ENCODE results near the gene STX10.
"Not testable (repeated sequence)": the region's sequence is repeated elsewhere in the genome, so short reads cannot be mapped to it uniquely, and the experiment has no call there.

The STX10 gene

DNA sequence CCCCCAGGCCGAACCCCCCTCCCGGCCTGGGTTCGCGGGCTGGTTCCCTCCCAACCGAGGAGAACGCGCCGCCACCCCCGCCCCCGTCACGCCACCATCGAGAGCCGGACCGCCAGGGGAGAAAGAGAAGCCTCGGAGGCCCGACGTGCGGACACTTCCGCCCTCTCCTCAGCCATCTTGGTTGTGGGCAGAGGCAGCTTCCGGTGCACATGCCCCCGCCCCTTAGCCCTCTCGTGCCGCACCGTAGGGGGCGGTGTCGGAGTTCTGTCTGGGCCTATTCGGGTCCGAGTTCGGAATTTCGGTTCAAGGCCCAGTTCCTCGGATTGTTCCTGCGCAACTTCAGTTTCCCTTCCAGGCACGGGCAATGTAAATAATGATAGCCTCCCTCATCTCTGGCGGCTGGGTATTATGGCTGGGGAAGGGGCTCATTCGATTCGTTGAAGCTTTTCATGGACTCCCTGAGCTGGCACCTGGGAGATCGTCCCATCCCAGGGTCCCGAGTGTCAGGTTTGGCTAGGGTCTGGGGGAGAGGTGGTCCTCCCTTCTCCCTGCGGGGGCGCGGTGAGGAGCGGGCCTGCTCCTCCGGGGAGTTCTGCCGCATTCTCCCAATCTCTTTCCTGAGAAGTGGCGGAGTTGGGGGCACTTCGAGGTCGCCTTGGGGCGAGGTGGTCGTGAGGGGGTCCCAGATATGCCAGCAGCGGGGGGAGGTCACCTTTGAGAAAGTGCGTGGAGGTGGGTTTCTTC lies at the start of gene STX10, which contains the start of gene IER2:
TSS of gene STX10 (minus strand) at position 189 of the 744 bp plus-strand sequence. CDS start 202 bp downstream, outside the sequence.
TSS of gene IER2 (plus strand) at position 225 of the 744 bp plus-strand sequence. CDS start 2,776 bp downstream, outside the sequence.
- DNase-seq: peak; percentile 73

- DNase-seq: no peak
These were observed 48.5 kb upstream of the STX10 start for GRCh38 chr19:13198634-13199033.

DNA sequence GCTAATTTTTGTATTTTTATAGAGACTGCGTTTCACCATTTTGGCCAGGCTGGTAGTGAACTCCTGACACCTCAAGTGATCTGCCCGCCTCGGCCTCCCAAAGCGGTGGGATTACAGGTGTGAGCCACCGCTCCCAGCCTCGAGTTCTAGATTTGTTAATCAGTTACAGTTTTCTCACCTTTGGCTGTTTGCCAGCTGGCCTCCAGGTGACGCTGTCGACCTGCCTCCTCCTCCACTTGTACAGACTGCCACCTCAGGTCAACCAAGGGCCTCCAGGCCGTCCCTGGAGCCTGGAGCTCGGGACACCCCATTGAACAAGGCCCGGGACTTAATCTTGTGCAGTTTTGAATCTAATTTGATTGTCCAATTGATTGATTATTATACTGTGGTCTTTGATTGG lies 45.5 kb upstream of the STX10 start:
- no peak for DNase-seq

DNA sequence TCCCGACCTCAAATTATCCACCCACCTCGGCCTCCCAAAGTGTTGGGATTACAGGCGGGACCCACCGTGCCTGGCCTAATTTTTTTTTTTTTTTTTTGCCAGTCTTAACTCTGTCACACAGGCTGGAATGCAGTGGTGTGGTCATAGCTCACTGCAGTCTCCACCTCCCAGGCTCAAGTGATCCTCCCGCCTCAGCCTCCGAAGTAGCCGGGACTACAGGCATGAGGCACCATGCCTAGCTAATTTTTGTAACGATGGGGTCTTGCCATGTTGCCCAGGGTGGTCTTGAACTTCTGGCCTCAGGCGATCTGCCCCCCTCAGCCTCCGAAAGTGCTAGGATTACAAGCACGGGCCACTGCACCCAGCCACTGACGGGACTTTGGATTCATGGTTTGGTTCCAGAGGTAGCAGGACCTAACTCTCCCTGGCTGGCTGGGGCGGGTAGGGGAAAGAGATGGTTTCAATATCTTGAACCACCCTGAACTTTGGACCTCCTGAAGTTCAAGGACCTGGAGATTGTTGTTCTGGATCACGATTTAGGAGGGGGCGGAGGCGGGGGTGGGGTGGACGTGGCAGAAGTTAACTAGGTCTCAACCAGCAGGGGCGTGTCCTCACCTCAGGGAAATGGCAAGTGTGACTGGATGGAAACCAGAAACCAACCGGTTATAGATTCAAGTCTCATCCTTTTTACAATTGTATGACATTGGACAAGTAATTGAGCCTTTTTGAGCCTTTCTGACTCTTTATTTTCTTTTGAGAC lies 40.8 kb upstream of the STX10 start:
- no peak for DNase-seq

DNA sequence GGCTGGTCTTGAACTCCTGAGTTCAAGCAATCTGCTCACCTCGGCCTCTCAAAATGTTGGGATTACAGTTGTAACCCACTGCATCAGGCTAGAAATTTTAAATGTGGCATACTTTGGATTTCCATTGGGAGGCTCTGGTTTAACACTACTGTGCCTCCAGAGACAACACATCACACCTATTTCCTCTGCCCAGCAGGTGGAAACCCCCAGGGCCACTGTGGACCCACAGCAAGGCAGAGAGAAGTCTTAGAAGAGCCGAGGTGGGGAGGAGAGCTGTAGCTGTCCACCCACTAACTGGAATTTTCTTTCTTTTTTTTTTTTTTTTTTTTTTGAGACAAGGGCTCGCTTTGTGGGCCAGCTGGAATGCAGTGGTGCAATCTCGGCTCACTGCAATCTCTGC lies 39.4 kb upstream of the STX10 start:
- DNase-seq: no peak

GRCh38 chr19:13187419-13187818 lies 37.2 kb upstream of the STX10 start:
- DNase-seq: no peak

GRCh38 chr19:13186688-13187087 lies 36.5 kb upstream of the STX10 start:
- DNase-seq: not testable (repeated sequence)

GRCh38 chr19:13185763-13186657 lies 35.8 kb upstream of the STX10 start:
- DNase-seq: not testable (repeated sequence)

DNA sequence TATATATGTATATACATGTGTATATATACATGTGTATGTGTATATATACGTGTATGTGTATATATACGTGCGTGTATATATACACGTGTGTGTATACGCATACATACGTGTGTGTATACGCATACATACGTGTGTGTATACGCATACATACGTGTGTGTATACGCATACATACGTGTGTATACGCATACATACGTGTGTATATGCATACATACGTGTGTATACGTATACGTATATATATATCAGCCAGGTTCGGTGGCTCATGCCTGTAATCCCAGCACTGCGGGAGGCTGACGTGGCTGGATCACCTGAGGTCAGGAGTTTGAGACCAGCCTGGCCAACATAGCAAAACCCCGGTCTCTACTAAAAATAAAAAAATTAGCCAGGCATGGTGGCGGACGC lies 34.8 kb upstream of the STX10 start:
- DNase-seq: not testable (repeated sequence)

DNA sequence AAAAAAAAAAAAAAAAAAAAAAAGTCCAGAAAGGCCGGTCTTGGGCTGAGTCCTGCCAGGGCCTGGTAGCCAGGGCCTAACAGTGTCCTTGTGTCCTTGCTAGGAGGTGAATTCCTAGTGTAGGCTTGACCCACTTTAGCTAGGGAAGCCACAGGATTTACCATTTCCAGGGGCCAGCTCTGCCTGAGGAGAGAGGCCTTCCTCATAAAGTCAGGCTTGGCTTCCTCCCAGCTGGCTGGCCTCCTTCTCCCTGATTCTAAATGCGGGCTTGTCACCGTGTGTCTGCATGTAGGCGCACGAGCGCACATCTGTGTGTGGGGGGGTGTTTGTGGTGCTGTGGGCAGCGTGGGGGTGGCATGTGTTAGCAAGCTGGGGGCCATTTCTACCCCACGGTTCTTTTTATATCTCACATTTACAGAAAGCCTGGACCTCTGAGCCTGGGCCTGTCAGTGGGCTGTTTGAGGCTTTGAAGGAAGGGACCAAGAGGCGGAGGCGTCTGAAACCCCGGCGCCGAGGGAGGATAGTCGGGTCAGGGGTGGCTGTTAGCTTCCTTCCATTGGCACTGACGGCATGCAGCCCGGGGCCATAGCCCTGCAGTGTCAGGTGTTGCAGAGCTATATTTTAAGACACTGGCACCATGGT lies 31.7 kb upstream of the STX10 start:
- DNase-seq: no peak

- not testable (repeated sequence) for DNase-seq
These were observed 28.1 kb upstream of the STX10 start for GRCh38 chr19:13178291-13178690.

DNA sequence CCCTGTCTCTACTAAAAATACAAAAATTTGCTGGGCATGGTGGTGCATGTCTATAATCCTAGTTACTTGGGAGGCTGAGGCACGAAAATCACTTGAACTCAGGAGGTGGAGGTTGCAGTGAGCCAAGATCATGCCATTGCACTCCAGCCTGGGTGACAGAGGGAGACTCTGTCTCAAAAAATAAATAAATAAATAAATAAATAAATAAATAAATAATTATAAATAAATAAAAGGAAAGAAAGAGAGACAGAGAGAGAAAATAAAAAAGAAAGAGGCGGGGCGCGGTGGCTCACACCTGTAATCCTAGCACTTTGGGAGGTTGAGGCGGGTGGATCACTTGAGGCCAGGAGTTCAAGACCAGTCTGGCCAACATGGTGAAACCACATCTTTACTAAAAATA lies 27.4 kb upstream of the STX10 start:
- DNase-seq: not testable (repeated sequence)

GRCh38 chr19:13176345-13176744 lies 26.2 kb upstream of the STX10 start:
- no peak for DNase-seq

- DNase-seq: no peak
These were observed 23.1 kb upstream of the STX10 start for GRCh38 chr19:13173139-13173737.

GRCh38 chr19:13172346-13173138 lies 22.4 kb upstream of the STX10 start:
- DNase-seq: no peak

- DNase-seq: no peak
These were observed 21.0 kb upstream of the STX10 start for GRCh38 chr19:13171146-13171545.

DNA sequence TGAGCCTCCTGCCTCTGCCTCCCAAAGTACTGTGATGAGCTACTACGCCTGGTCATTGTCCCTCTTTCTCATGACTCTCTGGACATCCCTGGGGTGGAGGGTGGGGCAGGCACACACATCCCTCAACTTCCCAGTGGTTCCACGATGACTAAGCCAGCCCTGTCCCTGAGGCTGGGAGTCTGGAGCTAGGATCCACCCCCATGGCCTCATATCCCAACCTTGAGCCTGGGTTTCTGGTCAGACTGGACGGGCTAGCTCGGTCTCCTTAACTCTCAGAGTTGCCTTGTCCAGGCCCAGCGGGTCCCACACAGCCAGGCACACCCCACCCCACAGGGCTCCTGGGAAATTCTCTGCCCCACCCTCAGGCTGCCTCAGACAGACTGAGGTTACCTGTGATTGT lies 19.6 kb upstream of the STX10 start:
- DNase-seq: no peak

DNA sequence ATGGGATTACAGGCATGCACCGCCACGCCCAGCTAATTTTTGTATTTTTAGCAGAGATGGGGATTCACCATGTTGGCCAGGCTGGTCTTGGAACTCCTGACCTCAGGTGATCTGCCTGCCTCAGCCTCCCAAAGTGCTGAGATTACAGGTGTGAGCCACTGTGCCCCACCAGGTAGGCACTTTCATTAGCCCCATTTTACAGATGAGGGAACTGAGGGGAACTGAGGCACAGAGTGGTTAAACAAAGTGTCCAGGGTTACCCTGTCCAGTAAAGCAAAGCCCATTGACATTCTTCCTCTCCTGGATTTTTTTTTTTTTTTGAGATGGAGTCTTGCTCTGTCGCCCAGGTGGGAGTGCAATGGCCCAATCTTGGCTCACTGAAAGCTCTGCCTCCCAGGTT lies 16.0 kb upstream of the STX10 start:
- DNase-seq: not testable (repeated sequence)

DNA sequence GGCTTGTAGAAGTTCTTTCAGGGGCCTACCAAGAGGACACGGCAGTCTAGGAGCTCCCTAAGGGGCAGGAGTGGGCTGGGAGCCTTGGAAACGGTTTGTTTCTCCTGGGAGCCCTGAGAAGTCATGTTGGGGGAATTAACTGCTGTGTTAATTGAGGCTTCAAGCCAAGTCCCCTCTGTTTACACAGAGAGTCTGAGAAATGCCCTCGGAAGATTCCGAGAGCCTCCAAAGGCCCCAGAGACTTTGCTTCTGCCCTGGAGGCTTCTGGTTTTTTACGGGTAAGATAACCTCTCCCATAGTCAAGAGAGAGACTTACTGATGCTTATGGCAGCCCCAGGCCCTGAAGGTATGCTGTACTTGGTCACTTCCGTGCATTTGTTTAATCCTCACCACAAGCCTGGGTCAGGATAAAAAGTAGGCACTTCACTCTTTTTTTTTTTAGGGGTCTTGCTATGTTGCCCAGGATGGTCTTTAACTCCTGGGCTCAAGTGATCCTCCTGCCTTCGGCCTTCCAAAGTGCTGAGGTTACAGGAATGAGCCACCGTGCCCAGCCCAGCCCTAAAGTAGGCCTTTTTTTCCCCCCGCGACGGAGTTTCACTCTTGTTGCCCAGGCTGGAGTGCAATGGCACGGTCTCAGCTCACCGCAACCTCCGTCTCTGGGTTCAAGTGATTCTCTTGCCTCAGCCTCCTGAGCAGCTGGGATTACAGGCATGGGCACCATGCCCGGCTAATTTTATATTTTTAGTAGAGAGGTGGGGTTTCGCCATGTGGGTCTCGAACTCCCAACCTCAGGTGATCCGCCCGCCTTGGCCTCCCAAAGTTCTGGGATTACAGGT lies 15.2 kb upstream of the STX10 start:
- no peak for DNase-seq

All from NCI-H1417 treated with DMSO at 0.1 percent for 48 hours (cell line).